WTC11 (cell line): ENCODE results near the gene TYMS.

Source experiments
- CTCF ChIP-seq: fragments of 200-600 bp; IDR thresholded peaks from 2 replicates; pipeline ENCODE4 v1.8.0; 2022; ENCODE audit warnings: antibody characterized with exemption
- PREB ChIP-seq: sonication (generic); formaldehyde crosslinking; IDR thresholded peaks from 2 replicates; pipeline ENCODE4 v1.8.1; 2022; ENCODE audit warnings: mild to moderate bottlenecking, missing genetic modification reagents, moderate library complexity, borderline replicate concordance
- TEAD1 ChIP-seq: sonication (generic); formaldehyde crosslinking; IDR thresholded peaks from 2 replicates; pipeline ENCODE4 v1.8.0; 2022; ENCODE audit warnings: mild to moderate bottlenecking, missing genetic modification reagents

GRCh38 chr18:659597-659996 lies 2.1 kb downstream of the TYMS start:
- no peak for TF ChIP-seq PREB
- TF ChIP-seq TEAD1 (CRISPR knock-in tag), result no peak
- TF ChIP-seq CTCF, result no peak
